Activated naive CD8-positive, alpha-beta T cell treated with anti-CD3 and anti-CD28 coated beads, Interleukin-2, amount 50 U/mL, for 24 hours (primary cell): ENCODE data around the gene GAS7.

ENCODE experiments used
- ATAC-seq: fragments of 150-1000 bp; cut with Tn5 transposase; one replicate; pipeline ENCODE4 v1.10.0; 2021
- DNase-seq: peaks from one replicate; pipeline ENCODE4 v3.0.0; 2021
- H3K27ac Mint-ChIP-seq: one replicate; pipeline ENCODE4 v1.8.0; 2021; ENCODE audit warnings: mild to moderate bottlenecking, mixed read lengths
- H3K27me3 Mint-ChIP-seq: one replicate; pipeline ENCODE4 v1.8.0; 2021; ENCODE audit warnings: mixed read lengths
- H3K36me3 Mint-ChIP-seq: one replicate; pipeline ENCODE4 v1.8.0; 2021; ENCODE audit warnings: low read depth, mixed read lengths
- H3K4me1 Mint-ChIP-seq: one replicate; pipeline ENCODE4 v1.8.0; 2021; ENCODE audit warnings: mixed read lengths
- H3K4me3 Mint-ChIP-seq: one replicate; pipeline ENCODE4 v1.8.0; 2021; ENCODE audit warnings: mild to moderate bottlenecking, moderate library complexity, mixed read lengths
- H3K9me3 Mint-ChIP-seq: one replicate; pipeline ENCODE4 v1.8.0; 2021; ENCODE audit warnings: mixed read lengths

Gene GAS7

DNA sequence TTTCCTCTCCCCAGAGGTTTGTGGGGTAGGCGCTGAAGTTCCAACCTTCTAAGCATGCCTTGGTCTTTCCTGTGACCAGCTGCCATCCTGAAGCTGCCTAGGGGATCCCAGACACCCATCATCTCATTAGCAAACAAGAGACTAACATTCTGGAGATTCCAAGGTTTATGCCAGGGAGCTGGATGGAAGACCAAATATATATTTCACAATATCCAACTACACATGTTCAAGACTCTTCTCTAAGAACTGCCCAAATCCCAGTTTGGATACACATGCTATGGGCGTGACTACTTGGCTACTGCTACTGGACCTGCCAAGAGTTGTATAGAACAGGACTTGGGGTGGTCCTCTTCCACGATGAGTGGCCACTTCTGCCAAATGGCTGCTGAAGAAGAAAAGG, 200.3 kb downstream of the GAS7 start:
- Mint-ChIP-seq H3K4me1 (no peaks in the 10 kb centered on the region), H3K27me3 (no peaks in the 10 kb centered on the region), H3K9me3 (no peaks in the 10 kb centered on the region), H3K4me3 (no peak overlapping the region), H3K36me3 (no peaks in the 10 kb centered on the region), H3K27ac (no peak overlapping the region)
- DNase-seq (no peak), ATAC-seq (no peak)

DNA sequence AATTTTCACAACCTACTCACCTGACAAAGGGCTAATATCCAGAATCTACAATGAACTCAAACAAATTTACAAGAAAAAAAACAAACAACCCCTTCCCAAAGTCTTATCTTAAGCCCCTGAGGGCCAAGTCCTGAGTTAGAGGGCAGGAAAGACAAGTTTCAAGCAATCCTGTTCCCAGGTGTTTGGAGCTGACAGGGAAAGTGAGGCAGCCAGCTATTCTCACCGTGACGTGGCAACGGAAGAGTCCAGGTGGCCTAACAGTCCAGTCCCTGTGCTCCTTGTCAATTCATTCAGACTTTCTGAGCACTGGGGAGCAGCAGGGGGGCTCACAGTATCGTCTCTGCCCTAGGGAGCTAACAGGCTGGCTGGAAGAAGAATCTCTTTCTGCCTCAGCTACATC, 203.6 kb downstream of the GAS7 start:
- Mint-ChIP-seq H3K36me3 (no peaks in the 10 kb centered on the region), H3K4me1 (no peaks in the 10 kb centered on the region), H3K27me3 (no peaks in the 10 kb centered on the region), H3K4me3 (no peak overlapping the region), H3K9me3 (no peaks in the 10 kb centered on the region), H3K27ac (no peak overlapping the region)
- ATAC-seq (no peak), DNase-seq (no peak)

DNA sequence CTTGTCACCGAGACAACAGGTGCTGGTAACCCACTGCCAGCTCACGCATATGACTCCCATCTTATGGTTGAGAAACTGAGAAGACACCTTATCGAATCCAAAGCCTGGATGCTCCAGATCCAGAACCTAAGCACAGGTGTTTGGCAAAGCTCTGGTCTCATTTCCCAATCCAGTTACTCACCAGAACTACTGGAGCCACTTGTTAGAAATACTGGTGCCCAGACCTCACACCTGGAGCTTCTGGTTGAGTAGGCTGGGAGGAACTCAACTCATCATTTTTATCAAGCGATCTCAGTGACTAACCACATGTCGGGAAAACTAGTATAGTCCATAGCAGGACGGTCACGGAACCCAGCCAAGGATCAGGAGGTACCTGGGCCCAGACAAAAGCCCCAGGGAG, 206.6 kb downstream of the GAS7 start:
- Mint-ChIP-seq H3K9me3 (peaks cover 5% of the 10 kb centered on the region), H3K27ac (no peak overlapping the region), H3K36me3 (no peaks in the 10 kb centered on the region), H3K27me3 (no peaks in the 10 kb centered on the region), H3K4me3 (no peak overlapping the region), H3K4me1 (peaks cover 2% of the 10 kb centered on the region)
- ATAC-seq (no peak), DNase-seq (no peak)

- Mint-ChIP-seq H3K27ac (no peak overlapping the region), H3K9me3 (peaks cover 5% of the 10 kb centered on the region), H3K36me3 (no peaks in the 10 kb centered on the region), H3K27me3 (no peaks in the 10 kb centered on the region), H3K4me3 (no peak overlapping the region), H3K4me1 (peaks cover 2% of the 10 kb centered on the region)
- no peak for DNase-seq
- ATAC-seq: no peak
These were observed 207.1 kb downstream of the GAS7 start for GRCh38 chr17:9991351-9991750.

GRCh38 chr17:9987779-9988585, 210.4 kb downstream of the GAS7 start:
- H3K4me3 Mint-ChIP-seq: no peak overlapping the region
- H3K27me3 Mint-ChIP-seq: no peaks in the 10 kb centered on the region
- ATAC-seq (peak; percentile 36), DNase-seq (peak; percentile 29)
- H3K4me1 Mint-ChIP-seq: peaks cover 2% of the 10 kb centered on the region
- no peaks in the 10 kb centered on the region for H3K36me3 Mint-ChIP-seq
- H3K27ac Mint-ChIP-seq: no peak overlapping the region
- H3K9me3 Mint-ChIP-seq: peaks cover 5% of the 10 kb centered on the region

DNA sequence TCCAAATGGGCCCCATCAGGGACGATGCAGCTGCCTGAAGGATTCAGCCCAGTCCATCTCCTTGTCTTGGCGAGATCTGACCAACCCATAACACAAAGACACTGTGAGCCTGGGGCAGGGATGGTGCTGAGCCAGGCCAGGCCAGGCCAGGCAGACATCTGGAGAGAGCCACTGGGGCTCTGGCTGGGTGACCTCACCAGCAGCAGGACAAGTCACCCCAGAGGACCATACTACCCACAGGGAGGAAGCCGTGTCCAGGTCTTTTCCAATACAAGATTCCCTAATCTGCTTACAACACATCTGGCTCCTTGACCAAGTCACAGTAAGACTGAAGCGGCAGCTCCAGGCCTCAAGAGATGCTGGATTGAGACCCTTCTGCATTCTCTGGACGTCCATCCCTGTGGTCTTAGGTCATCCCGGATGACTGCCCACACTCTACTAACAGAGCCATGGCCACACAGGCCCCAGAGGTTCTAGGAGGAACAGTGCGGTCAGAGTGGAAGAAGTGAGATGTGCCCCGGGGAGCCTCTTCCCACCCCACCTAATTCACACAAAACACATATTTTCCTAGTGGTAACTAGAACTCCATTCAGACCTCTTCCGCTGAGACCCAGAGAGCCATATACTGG, 211.5 kb downstream of the GAS7 start:
- ATAC-seq (no peak), DNase-seq (no peak)
- Mint-ChIP-seq H3K27me3 (no peaks in the 10 kb centered on the region), H3K36me3 (no peaks in the 10 kb centered on the region), H3K4me1 (peaks cover 2% of the 10 kb centered on the region), H3K27ac (no peak overlapping the region), H3K9me3 (peaks cover 5% of the 10 kb centered on the region), H3K4me3 (no peak overlapping the region)

GRCh38 chr17:9985646-9986045, 212.8 kb downstream of the GAS7 start:
- H3K27me3 Mint-ChIP-seq: no peaks in the 10 kb centered on the region
- H3K36me3 Mint-ChIP-seq: no peaks in the 10 kb centered on the region
- ATAC-seq (no peak), DNase-seq (no peak)
- no peak overlapping the region for H3K27ac Mint-ChIP-seq
- no peak overlapping the region for H3K4me3 Mint-ChIP-seq
- peaks cover 5% of the 10 kb centered on the region for H3K9me3 Mint-ChIP-seq
- peaks cover 2% of the 10 kb centered on the region for H3K4me1 Mint-ChIP-seq

DNA sequence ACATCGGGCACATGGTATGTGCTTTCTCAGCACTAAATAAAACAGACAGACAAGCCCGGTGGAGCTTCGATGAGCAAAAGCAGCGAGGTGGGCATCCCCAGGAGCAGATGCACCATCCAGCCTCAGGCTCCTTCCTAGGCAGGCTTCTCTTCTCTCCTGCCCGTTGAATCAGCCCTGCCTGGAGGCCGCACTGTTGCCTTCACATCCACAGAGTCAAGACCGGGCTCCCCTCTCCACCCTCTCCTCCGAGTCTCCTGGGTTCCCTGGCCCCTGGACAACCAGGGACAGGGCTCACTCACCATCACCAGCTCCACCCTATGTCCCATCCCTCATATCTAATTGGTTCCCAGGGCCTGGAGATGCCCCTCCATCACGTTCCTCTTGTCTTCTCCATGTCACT, 213.6 kb downstream of the GAS7 start:
- Mint-ChIP-seq H3K9me3 (peaks cover 5% of the 10 kb centered on the region), H3K4me1 (peaks cover 2% of the 10 kb centered on the region), H3K36me3 (no peaks in the 10 kb centered on the region), H3K27ac (no peak overlapping the region), H3K4me3 (no peak overlapping the region), H3K27me3 (no peaks in the 10 kb centered on the region)
- DNase-seq (no peak), ATAC-seq (no peak)

- Mint-ChIP-seq H3K27ac (no peak overlapping the region), H3K4me3 (no peak overlapping the region), H3K36me3 (no peaks in the 10 kb centered on the region), H3K4me1 (peaks cover 3% of the 10 kb centered on the region), H3K27me3 (no peaks in the 10 kb centered on the region), H3K9me3 (no peaks in the 10 kb centered on the region)
- no peak for ATAC-seq
- DNase-seq: no peak
These were observed 216.2 kb downstream of the GAS7 start for GRCh38 chr17:9982159-9982558.

- Mint-ChIP-seq H3K9me3 (no peaks in the 10 kb centered on the region), H3K4me1 (peaks cover 4% of the 10 kb centered on the region), H3K36me3 (no peaks in the 10 kb centered on the region), H3K27me3 (no peaks in the 10 kb centered on the region), H3K27ac (no peak overlapping the region), H3K4me3 (no peak overlapping the region)
- no peak for ATAC-seq
- no peak for DNase-seq
These were observed 217.0 kb downstream of the GAS7 start for GRCh38 chr17:9981344-9981915.

GRCh38 chr17:9979463-9979995, 218.9 kb downstream of the GAS7 start:
- Mint-ChIP-seq H3K36me3 (no peaks in the 10 kb centered on the region), H3K27me3 (no peaks in the 10 kb centered on the region), H3K4me1 (peaks cover 4% of the 10 kb centered on the region), H3K27ac (no peak overlapping the region), H3K9me3 (no peaks in the 10 kb centered on the region), H3K4me3 (no peak overlapping the region)
- DNase-seq: no peak
- no peak for ATAC-seq

DNA sequence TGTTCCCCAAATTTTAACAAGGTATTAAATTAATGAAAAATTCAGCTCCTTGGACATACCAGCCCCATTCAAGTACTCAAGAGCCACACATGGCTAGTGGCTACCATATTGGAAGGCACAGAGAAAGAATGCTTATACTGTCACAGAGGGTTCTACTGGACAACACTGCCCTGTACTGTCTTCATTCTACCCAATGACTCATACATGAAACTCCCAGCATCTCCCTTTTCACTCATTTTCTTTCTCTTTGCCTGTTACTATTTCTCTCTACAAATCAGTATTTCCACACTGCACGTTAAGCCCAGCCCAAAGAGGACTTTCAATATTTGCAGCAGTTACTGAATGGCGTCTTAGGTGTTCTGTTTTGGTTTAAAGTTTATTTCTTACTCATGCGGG, 221.2 kb downstream of the GAS7 start:
- DNase-seq (no peak), ATAC-seq (peak; percentile 61)
- H3K27ac Mint-ChIP-seq: no peak overlapping the region
- no peaks in the 10 kb centered on the region for H3K36me3 Mint-ChIP-seq
- peaks cover 4% of the 10 kb centered on the region for H3K4me1 Mint-ChIP-seq
- H3K27me3 Mint-ChIP-seq: no peaks in the 10 kb centered on the region
- H3K9me3 Mint-ChIP-seq: no peaks in the 10 kb centered on the region
- H3K4me3 Mint-ChIP-seq: no peak overlapping the region

- Mint-ChIP-seq H3K4me3 (no peak overlapping the region), H3K36me3 (no peaks in the 10 kb centered on the region), H3K27ac (no peak overlapping the region), H3K4me1 (peaks cover 4% of the 10 kb centered on the region), H3K27me3 (no peaks in the 10 kb centered on the region), H3K9me3 (no peaks in the 10 kb centered on the region)
- DNase-seq: no peak
- no peak for ATAC-seq
These were observed 221.9 kb downstream of the GAS7 start for GRCh38 chr17:9976283-9977179.
